GM20000 (cell line): ENCODE measurements around the gene COL1A1.

Experiments used
- DNase-seq: peaks from one replicate; pipeline ENCODE4 v3.0.0; 2012; ENCODE audit warnings: low spot score
- TF ChIP-seq, protein P1 (sequence below): IDR thresholded peaks from 2 replicates; pipeline ENCODE4 v1.5.1; 2012; ENCODE audit warnings: mild to moderate bottlenecking, control low read depth; ENCODE audit errors: extremely low read depth, missing control alignments

Gene COL1A1

DNA sequence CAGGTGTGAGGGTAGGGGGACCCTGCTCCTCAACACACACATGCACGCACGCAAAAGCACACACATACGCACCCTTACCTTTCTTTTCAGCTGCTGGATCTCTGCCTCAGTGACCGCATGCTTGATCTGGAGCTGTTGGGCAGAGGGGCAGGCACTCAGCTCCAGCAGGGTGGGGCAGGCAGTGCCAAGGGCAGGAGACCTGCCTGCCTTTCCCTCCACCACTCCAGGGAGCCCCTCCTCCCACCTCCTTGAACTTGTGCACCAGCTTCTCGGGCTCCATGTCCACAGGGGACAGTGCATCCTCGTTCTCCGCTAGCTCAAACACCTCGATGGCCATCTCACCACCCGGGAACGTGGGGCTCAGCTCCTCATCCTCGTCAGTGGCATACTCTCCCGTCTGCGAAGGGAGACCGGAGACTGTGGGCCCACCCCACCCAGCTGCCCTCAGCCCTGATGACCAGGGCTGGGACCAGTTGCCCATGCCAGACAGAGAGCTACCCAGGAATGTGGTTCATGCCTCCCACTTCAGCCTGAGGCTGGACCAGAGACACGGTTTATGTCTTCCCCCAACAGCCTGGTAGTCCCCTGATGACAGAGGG, 62.1 kb downstream of the COL1A1 start:
- DNase-seq, result no peak
- TF ChIP-seq, protein P1, sequence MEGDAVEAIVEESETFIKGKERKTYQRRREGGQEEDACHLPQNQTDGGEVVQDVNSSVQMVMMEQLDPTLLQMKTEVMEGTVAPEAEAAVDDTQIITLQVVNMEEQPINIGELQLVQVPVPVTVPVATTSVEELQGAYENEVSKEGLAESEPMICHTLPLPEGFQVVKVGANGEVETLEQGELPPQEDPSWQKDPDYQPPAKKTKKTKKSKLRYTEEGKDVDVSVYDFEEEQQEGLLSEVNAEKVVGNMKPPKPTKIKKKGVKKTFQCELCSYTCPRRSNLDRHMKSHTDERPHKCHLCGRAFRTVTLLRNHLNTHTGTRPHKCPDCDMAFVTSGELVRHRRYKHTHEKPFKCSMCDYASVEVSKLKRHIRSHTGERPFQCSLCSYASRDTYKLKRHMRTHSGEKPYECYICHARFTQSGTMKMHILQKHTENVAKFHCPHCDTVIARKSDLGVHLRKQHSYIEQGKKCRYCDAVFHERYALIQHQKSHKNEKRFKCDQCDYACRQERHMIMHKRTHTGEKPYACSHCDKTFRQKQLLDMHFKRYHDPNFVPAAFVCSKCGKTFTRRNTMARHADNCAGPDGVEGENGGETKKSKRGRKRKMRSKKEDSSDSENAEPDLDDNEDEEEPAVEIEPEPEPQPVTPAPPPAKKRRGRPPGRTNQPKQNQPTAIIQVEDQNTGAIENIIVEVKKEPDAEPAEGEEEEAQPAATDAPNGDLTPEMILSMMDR, result no peak

DNA sequence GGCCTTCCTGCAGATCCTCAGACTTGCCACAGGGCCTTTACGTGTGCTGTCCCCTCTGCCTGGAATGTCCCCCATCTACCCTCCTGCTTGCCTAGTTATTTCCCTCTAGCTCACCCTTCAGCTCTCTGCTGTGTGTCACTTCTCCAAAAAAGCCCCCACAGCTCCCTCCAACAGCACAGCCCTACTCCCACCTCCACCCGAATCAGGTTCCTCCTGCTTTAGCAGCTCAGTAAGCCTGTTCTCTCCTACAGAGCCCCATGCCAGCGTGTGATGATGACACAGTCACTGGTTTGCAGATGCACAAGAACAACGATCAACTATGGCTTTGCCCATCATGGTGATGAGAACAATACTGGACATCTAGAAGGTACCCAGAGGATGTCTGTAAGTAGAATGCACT, 64.4 kb downstream of the COL1A1 start:
- TF ChIP-seq, protein P1, result no peak
- DNase-seq, result no peak

DNA sequence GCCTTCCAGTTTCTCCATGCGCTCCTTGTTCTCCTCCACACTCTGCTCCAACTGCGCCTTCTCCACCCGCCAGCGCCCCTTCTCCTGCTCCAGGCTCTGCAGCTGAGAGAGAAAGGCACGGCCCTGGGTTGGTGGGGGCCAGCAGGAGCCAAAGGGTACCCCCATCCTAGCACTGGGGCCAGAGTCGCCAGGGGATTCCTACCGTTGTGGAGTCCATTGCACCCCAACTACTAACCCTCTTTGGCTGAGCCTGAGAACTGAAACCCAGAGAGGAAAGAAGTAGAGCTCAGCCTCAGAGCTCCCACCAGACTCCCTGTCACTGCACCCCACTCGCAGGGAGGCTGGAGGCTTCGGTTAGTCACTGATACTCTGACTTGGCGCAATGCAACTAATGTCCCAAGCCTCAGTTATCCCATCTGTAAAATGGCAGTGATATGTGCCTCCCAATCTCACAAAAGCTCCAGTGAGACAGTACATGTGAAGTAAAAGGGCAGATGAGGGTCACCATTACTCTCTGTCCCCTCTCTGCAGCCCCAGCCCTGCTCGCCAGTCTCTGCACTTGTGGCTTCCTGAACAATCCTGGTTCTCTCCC, 65.2 kb downstream of the COL1A1 start:
- TF ChIP-seq, protein P1, result no peak
- DNase-seq, result no peak

DNA sequence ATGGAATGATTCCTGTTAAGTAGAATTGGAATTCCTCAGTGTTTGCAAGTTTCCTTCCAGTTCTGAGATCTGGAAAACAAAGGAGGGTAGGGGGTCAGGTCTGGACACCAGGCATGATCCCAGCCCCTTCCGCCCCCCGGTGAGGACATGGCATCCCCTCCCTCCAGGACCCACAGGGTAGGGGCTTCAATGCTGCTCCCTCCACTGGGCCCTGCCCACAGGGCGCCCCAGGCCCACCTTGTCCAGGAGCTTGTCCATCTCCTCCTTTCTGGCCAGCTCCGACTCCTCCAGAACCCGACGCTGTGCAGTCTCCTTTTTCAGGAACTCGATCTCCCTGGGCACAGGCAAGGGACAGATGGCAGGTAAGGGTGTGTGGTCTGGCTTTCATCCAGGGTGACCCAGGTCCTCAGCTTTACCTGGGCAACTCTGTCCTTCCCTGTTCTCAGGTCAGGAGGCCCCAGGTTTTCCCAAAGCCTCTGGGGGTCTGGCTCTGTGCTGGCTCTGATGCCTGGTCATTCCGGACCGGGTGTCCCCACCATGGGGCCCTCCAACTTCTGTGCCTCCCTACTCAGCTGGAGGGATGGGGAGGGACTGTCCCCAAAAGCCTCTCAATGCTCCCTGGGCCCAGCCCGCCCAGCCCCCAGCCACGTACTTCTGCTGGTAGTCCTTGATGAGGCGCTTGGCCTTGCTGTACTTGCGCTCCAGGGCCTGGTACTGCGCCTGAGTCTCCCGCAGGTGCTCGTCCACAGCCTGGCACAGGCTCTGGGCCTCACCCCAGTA, 65.9 kb downstream of the COL1A1 start:
- TF ChIP-seq, protein P1, result no peak
- no peak for DNase-seq

DNA sequence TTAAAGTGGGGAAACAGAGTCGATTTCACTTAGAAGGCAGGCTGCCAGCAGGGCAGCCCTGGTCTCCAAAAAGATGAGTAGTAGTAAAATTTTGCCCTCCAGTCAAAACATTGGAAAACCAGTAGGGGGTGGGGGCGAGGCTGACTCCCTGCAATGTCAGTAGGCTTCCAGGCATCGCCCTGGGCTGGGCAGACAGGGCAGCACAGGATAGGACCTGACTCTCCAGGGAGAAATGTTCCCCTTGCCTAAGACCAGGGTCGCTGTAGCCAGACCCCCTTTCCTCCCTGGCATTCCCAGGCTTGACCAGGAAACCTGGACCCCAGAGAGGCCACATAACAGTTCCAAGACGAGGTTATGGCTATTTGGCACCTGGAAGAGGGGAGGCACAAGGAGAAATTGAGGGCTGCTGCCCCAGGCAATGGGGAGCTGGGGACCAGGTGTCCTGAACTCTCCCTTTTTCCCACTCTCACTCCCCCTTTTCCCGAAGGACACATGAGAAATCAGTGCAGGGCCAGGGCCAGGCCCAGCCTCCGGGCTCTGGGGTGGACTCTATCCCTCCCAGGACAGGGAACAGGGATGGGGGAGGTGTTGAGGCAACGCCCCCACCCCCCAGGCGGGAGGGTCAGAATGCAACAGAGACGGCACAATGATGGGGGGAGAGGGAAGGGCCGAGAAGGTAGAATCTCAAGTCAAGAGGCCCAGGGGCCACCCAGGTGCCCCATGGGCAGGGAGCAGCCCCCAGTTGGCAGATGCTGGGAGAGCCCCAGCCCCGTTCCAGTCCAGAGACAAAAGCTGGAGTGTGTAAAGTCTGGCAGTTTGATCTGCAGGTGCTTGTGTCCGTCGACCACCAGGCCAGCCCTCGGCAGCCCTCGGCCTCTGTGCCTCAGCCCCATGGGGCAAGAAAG, 67.0 kb downstream of the COL1A1 start:
- TF ChIP-seq, protein P1, result no peak
- DNase-seq, result no peak

DNA sequence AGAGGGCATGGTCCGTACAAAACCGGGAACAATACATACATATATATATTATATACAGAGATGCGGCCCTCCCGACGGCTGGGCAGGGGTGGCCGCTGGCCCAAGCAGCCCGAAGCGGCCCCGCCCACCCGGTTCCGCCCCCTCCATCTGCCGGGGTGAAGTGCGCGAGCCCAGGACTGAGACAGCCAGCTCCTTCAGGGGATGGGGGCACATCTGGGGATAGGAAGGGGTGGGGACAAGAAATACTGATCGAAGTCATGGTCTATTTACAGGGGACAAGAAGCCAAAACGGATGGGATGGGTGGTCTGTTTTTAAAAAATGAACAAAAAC, 67.7 kb downstream of the COL1A1 start:
- no peak for DNase-seq

More for the DNA sequence above, 67.7 kb downstream of the COL1A1 start:
- TF ChIP-seq, protein P1, result no peak
